ENCODE data around the gene FAM217B.

FAM217B gene

GRCh38 chr20:59925899-59926298, 14.3 kb upstream of the FAM217B start:
- no peaks in the 10 kb centered on the region for H3K36me3 ChIP-seq (ENCODE audit: control insufficient read depth, insufficient read depth, low read length)
- DNase-seq (ENCODE audit: extremely low read depth, insufficient read length): no peak
- TF ChIP-seq CTCF (IDR thresholded peaks at IDR 0.05; ENCODE audit: insufficient read depth, low read length, poor library complexity, severe bottlenecking): no peak
- no peaks in the 10 kb centered on the region for H3K27me3 ChIP-seq (replicated peaks; ENCODE audit: control insufficient read depth, insufficient read depth, low read length)
- no peak overlapping the region for H3K4me3 ChIP-seq (replicated peaks; ENCODE audit: low read depth, low read length)

GRCh38 chr20:59931511-59932312, 8.5 kb upstream of the FAM217B start:
- DNase-seq (ENCODE audit: extremely low read depth, insufficient read length): no peak
- Histone ChIP-seq H3K36me3 (ENCODE audit: control insufficient read depth, insufficient read depth, low read length) (no peaks in the 10 kb centered on the region), H3K27me3 (replicated peaks; ENCODE audit: control insufficient read depth, insufficient read depth, low read length) (no peaks in the 10 kb centered on the region), H3K4me3 (replicated peaks; ENCODE audit: low read depth, low read length) (no peak overlapping the region)
- TF ChIP-seq CTCF (IDR thresholded peaks at IDR 0.05; ENCODE audit: insufficient read depth, low read length, poor library complexity, severe bottlenecking): no peak

GRCh38 chr20:59932616-59933295, 7.4 kb upstream of the FAM217B start:
- H3K36me3 ChIP-seq (ENCODE audit: control insufficient read depth, insufficient read depth, low read length): no peaks in the 10 kb centered on the region
- H3K27me3 ChIP-seq (replicated peaks; ENCODE audit: control insufficient read depth, insufficient read depth, low read length): no peaks in the 10 kb centered on the region
- DNase-seq (ENCODE audit: extremely low read depth, insufficient read length): no peak
- H3K4me3 ChIP-seq (replicated peaks; ENCODE audit: low read depth, low read length): no peak overlapping the region
- TF ChIP-seq CTCF (IDR thresholded peaks at IDR 0.05; ENCODE audit: insufficient read depth, low read length, poor library complexity, severe bottlenecking): no peak

GRCh38 chr20:59933296-59933848, 6.8 kb upstream of the FAM217B start, which contains the start of gene SYCP2:
Gene SYCP2 (minus strand): TSS chr20:59933637. CDS start chr20:59922413, 11,224 bp downstream.
- Histone ChIP-seq H3K36me3 (ENCODE audit: control insufficient read depth, insufficient read depth, low read length) (no peaks in the 10 kb centered on the region), H3K27me3 (replicated peaks; ENCODE audit: control insufficient read depth, insufficient read depth, low read length) (no peaks in the 10 kb centered on the region), H3K4me3 (replicated peaks; ENCODE audit: low read depth, low read length) (no peak within 1 kb of the TSS; the same call in 1 of the 2 replicates)
- DNase-seq (ENCODE audit: extremely low read depth, insufficient read length): peak; percentile 47
- no peak for TF ChIP-seq CTCF (IDR thresholded peaks at IDR 0.05; ENCODE audit: insufficient read depth, low read length, poor library complexity, severe bottlenecking)

- H3K27me3 ChIP-seq (replicated peaks; ENCODE audit: control insufficient read depth, insufficient read depth, low read length): no peaks in the 10 kb centered on the region
- peak; percentile 71 for DNase-seq (ENCODE audit: extremely low read depth, insufficient read length)
- TF ChIP-seq CTCF (IDR thresholded peaks at IDR 0.05; ENCODE audit: insufficient read depth, low read length, poor library complexity, severe bottlenecking): peak; percentile 40
- no peak overlapping the region; the same call in 1 of the 2 replicates for H3K4me3 ChIP-seq (replicated peaks; ENCODE audit: low read depth, low read length)
- H3K36me3 ChIP-seq (ENCODE audit: control insufficient read depth, insufficient read depth, low read length): no peaks in the 10 kb centered on the region
Observed at GRCh38 chr20:59933849-59934585, 6.2 kb upstream of the FAM217B start.
